Activated T-helper 1 cell treated with Interleukin-2 at 50 U/mL for 16 hours (primary cell): ENCODE data around the gene GCHFR.

ENCODE experiments used
- DNase-seq: peaks from one replicate; pipeline ENCODE4 v3.0.0-alpha.2; 2020; ENCODE audit warnings: low read depth

GCHFR gene

DNA sequence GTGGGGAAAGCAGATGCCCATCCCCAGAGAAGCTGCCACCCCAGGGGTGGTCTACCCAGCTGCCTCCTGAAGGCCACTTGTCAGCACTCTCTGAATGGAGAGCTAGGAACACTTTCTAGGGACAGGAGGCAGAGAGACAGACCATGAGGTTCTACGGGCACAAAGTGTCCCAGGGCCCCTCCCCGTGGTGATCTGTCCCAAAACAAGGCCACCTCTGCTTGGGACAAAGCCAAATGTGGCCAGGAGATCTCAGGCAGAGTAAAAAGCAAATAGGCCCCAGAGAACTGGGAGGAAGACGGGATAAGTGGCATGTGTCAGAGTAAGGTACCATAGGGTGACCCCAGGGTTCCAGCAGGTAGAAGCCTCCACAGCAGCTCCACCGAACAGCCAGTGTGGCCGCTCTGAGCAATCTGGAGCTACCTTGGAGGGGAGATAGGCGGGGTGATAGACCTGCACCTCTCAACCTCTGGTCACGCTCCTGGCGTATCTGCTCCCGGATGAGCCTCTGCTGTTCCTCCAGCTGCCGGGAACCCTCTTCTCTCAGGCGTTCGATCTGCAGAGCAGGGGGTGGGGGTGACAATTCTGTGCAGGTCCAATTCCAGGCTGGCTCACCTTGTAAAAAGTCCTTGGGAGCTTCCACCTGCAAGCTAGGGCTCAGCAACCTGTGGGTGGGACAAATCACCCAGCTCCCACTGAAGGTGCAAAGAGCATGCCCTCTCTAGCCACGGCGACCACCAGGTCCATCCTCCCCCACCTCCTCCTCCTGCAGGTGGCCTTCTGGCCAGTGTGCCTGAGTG lies 12.1 kb downstream of the GCHFR start:
- DNase-seq: no peak

DNA sequence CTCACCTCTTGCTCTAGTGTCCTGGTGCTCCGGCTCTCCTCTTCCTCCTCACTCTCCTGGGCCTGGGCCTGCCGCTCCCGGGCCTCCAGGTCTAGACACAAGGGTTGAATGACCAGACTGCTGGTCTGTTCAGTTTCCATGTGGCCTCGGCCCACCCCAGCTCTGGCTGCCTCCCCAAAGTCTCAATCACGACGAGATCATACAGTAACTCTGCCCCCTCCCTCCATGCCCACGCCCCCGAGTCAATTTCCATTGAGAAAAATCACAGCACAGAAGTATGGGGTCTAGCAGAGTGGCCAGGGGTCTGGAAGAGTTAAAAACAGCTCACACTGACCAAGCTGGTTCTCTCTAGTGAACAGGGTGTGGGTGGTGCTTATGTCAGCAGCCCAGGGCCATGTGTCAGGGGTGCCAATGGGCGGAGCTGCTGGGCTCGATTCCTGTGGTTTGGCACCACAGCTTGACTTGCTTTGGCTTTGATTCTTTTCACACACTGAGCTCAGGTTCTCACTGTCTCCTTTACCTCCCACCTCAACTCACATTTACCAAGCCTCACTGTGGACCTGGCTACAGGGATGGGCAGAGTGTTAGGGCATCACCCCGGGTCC lies 12.8 kb downstream of the GCHFR start:
- DNase-seq: no peak

DNA sequence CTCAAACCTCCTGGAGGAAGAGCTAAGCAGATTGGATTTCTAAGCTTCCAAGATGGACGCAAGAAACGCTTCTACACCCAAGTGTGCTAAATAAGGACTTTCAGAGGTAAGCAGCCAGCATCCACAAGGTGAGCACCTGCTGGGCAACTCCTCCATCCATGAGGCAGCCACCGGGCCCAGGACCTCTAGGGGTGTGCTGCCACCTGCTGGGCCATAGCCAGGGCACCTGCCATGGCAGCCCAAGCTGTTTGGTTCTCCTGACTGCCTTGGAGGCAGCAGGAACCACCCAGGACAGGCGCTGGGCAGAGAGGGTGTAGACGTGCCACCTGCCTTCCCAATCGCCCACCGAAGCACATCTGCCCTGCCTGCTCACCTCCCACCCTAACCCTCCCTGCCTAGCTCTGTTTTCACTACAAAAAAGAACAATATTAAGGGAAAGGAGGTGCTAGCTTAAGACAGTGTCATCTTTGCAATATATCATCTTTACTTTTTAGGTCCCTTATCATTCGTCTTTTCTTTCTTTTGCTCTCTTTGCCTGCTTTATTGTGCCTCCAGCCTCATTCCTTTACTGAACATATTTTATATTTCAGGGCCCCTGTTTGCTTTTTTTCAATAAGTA lies 18.9 kb downstream of the GCHFR start:
- peak; percentile 67 for DNase-seq

DNA sequence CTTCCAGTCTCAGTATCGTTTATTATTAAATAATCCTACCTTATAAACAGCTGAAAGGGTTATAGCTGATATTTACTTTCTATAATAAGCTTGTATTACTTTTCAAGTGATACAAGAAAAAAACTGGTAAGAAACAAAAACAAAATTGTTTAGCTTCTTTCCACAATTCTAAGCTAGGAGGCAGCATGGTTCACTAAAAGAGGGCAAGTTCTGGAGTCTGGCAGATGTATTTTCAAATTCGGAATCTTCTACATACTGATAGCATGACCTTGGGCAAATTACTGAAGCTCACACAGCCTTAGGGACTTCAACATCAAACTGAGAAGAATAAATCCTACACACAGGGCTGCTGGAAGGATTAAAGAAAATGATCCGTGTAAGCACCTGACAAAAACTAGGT lies 21.3 kb downstream of the GCHFR start:
- no peak for DNase-seq

DNA sequence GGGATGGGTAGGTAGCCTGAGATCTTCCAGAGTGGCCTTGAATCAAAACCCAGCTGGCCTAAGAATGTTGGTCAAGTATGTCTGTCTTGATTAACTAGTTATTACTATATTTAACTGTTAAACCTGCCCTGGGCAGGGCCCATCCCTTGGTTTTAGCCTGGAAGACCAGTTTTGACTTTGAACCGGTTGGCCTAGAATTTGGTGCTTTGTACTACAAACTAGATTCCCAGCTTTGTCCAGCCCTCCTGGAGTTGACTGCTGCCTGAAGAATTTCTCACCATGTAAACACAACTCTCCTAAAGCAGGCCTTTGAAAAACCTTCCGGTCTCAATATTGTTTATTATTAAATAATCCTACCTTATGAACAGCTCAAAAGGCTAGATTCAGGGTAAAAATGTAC lies 21.9 kb downstream of the GCHFR start:
- DNase-seq: no peak

DNA sequence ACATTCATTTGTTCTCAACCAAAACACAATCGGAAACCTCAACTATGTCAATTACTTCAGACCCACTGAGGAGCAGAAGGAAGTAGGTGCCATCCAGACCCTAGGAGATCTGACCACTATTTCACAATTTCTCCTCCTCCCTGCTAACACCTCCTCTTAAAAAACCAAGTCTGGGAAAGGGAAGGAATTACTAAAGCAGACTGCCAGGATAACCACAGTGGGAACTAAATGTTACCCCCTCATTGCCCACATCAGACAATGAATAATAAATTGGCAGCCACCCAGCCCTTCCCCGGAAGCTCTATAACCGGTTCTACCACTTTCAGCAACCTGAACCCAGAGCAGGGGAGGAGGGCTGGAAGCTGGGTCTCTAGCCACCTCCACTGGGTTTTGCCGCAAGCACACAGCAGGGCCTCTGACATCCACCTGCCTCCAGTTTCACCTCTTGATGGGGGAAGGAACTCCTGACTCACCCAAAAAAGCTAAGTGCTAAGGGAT lies 23.5 kb downstream of the GCHFR start:
- peak; percentile 22 for DNase-seq

DNA sequence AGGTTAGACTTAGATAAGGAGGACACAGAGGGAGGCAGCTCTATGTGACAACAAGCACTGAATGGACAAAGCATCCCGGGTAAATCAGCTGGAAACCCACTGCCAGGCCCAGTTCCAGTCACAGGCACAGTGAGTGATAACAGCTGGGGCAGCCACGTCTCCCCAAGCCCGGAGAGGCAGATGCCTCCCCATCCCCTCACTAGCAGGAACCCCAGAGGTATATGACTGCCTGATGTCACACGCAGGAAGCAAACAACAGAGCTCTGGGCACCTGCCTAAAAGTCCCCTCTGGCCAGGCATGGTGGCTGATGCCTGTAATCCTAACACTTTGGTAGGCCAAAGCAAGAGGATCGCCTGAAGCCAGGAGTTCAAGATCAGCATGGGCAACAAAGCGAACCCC lies 24.1 kb downstream of the GCHFR start:
- no peak for DNase-seq

DNA sequence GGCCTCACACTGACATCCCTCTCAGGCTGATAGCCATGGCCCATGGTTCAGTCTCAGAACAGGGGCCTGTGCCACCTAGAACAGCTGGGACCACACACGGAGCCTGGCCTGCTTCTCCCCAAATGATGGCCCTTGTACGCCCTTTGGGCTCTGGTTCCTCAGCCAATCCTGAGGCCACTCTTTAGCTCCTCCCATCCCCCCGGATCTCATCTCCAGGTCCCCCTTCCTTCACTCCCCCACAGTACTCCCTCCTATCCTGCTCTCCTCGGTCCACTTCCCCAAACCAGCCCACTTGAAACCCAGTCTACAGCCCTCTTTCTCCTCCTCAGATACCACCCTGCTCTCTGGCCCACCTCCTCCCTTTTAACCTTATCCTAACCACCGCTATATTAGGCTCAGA lies 25.3 kb downstream of the GCHFR start:
- no peak for DNase-seq

DNA sequence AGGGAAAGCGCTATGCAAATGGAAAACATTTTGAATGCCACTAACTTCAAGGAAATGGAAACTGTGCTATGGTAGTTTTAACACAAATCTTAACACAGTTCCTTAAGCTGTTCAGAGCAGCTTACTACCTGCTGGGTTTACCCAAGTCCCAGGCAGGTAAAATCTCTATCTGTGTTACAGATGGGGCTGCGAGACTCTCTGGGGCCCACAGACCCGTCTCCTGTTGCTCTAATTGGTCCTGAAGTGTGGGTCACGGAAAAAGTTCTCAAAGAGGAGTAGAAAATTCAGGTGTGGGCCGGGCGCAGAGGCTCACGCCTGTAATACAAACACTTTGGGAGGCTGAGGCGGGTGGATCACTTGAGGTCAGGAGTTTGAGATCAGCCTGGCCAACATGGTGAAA lies 26.1 kb downstream of the GCHFR start:
- no peak for DNase-seq

DNA sequence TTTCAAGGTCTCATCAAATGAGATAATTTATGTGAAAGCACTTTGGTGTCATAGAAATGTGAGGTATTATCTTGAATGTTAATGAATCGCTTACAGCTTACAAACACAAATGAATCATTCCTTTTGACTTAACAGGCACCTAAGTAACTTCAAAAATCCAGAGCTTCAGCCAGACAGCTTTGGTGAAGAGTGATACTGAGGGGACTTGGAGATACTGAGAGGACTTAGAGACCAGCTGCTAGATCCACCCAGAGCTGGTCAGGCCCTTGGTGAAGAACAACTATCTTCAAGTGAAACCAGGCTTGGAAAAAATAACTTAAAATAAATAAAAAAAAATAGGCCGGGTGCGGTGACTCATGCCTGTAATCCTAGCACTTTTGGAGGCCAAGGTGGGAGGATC lies 26.9 kb downstream of the GCHFR start:
- no peak for DNase-seq

DNA sequence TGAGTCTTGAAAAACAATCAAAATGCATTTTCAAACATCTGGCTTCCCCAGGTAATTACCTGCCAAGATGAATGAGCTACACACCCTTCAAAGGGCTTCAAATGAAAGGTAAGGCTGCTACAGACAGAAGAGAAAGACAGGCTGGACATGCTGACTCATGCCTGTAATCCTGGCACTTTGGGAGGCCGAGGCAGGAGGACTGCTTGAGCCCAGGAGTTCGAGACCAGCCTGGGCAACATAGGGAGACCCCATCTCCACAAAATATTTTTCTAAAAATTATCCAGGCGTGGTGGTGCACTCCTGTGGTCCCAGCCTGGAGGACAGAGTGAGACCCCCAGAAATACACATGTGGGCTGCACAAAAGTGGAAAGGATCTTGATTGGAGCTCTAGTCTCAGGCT lies 28.5 kb downstream of the GCHFR start:
- no peak for DNase-seq

DNA sequence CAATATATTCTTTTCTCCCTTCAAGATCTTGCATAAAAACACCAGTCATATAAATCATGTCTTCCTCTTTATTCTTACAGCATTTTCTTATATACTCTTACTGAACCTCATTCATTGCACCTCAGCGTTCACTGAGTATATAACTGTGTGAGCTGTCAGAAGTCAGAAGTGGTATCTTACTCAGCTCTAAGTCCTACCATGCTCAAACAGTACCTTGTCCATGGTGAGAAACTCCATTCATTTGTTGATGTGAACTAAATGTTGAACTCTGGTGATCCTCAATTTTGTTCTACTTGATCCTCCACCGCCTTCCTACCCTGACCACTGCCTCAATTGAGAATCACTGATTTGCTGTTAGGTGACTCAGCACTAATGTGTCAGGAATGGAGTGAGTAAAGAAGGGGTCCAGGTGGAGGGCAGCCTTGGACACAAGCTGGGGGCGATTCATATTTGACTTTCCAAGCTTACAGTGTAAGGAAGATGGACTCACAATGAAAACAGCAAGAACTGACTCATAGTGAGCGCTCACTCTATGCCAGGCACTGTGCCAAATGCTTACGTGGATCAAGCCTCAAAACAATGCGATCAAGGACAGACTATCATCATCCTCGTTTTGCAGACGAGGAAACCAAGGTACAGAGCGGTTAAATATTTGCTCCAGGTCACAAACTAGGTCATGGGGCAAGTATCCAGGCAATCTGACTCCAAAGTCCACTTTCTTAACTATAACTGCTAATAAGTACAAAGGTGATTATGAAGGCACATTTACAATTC lies 29.5 kb downstream of the GCHFR start:
- no peak for DNase-seq

DNA sequence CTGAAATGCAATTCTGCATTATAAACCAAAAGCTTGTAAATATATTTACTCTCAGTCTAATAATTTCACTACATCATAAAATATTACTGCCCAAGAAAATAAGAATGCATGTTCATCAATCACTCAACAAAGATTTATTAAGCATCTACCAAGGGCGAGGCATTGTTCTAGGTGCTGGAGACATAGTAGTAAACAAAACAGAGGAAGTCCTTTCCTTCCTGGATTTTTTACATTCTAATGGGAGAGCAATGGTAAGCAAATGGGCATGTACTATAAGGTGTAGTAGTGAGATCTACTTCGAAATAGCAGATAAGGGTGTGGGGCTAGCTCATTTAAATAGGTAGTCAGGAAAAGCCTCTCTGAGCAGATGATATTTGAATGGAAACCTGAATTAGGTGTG lies 32.2 kb downstream of the GCHFR start:
- DNase-seq: no peak

DNA sequence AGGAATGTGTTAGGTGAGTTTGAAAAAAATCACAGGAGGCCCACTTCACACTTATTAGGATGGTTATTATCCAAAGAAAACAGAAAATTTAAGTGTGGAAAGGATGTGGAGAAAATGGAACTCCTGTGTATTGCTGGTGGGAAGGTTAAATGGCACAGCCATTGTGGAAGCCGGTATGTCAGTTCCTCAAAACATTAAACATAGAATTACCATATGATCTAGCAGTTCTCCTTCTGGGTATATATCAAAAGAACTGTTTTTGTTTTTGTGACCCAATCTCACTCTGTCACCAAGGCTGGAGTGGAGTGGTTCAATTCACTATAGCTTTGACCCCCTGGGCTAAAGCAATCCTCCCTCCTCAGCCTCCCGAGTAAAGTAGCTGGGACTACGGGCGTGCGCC lies 32.6 kb downstream of the GCHFR start:
- DNase-seq: no peak

DNA sequence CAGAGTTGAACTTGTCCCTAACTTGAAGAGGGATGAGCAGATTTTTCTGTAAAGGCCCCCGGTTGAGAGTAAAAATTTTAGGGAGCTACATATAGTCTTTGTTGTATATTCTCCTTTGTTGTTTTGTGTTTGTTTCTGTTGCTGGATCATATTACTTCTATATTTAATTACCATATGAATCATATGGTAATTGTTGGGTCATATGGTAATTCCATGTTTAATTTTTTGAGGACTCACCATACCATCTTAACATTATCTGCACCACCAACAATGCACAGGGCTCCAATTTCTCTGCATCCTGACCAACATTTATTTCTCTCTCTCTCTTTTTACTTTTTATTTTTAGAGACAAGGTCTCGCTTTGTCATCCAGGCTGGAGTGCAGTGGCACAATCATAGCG lies 35.7 kb downstream of the GCHFR start:
- no peak for DNase-seq

DNA sequence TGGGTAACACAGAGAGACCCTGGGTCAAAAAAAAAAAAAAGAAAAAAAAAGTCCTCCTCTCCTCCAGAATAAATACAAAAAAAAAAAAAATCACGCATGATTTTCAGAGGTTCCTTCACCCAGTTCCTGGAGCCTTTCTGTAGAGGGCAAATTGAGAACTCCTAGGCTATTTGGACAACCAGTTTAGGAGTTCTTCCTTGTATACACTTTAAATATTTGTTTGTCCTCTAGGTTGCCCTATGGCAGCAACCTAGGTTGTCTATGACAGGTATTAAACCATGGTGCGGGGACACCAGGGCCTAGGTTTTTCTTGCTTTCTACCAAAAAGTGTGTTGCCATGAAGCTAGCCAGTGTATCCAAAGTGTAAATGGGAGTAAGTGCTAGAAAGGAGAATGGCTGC lies 39.2 kb downstream of the GCHFR start:
- no peak for DNase-seq

DNA sequence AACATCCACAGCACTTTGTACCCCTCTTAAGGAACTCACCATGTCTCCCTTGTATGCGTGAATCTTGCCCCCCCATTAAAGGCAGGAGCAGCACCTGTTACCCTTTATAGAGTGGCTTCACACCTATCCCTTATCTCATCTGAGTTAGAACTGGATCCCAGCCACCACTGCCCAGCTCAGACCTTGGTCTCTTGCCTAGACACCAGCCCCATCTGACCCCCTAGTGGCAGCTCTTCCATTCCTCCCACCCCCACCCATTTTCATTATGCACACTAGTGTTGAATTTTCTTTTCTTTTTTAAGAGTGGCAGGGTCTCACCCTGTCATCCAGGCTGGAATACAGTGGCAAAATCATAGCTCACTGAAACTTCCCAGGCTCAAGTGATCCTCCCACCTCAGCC lies 39.8 kb downstream of the GCHFR start:
- no peak for DNase-seq

DNA sequence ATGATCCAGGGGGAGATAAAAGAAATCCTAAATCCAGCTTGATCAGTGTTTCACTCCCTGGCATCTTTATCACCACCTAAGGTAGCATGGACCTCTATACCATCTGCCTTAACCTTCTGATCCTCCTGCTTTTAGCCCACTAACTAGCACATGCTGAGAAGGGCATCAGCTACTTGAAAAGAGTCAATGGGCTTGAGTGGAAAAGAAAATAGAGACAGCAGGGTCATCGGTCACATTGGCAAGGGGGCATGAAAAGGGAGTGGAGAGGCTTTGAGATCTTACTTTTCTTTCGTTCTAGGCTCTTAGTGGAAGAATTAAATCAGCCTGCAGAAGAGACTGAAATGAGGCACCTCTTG lies 42.8 kb downstream of the GCHFR start:
- DNase-seq: no peak

DNA sequence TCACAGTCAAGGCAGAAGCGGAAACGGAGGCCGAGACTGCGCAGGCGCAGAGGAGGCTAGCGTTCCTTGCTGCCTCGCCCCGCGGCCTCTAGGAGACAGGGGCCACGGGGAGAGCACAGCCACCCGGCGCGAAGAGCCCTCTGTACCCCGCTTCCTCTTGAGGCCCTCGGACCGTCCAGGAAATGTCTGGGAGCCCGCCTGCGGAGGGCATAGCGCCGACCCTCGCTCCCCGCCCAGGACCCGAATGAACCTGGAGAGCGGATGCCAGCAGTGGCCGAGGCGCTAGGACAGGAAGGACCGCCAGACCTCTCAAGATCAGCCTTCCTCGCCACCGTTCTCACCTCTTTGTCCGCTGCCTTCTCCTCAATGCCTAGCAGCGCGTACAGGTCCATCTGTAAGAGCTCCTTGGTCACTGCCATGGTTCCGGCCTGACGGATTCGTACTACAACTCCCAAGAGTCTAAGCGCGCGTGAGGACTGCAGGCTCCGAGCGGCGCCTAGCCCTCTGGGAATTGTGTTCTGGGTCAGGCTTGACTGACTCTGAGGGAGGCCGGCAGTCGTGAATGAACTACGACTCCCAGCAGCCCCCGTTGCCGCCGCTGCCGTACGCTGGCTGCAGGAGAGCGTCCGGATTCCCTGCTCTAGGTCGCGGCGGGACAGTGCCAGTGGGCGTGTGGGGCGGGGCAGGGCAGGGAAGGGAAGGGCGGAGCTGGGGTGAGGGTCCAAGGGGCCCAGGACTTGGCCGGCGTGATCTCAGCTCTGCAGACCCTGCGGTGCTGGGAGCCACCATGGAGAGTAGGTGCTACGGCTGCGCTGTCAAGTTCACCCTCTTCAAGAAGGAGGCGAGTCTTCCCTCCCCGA lies 43.4 kb downstream of the GCHFR start, which contains the start of the genes DNAJC17 and ZFYVE19:
Gene DNAJC17 (minus strand): TSS at position 446 of the 860 bp plus-strand sequence. CDS start 27 bp downstream, at position 419.
Gene ZFYVE19 (plus strand): TSS at position 62 of the 860 bp plus-strand sequence. CDS start 501 bp downstream, at position 563.
- DNase-seq: peak; percentile 86

DNA sequence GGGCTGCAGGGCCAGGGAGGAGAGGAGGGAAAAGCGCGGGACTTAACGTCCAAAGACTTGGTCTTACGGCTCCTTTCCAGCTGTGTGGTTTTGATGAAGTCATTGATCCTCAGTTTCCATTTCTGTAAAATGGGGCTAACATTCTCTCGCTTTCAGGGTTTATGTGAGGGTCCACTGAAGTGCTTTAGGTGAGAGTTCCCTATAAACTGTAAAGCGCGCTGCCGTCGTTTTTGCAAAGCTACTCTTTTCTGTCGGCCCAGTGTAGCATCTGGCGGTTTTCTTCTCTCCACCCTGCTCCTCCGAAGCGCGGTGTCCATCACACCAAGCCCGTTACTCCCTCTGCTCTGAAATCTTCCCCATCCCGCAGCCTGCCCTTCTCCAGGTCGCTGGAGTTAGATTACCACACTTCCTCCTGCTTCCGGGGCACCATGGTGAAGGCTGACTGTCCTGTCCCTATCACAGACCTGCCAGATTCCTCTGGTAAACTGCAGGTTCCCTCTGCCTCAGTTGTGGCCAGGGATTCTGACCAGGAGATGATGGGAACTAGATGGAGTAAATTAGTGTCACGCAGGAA lies 44.1 kb downstream of the GCHFR start:
- no peak for DNase-seq

DNA sequence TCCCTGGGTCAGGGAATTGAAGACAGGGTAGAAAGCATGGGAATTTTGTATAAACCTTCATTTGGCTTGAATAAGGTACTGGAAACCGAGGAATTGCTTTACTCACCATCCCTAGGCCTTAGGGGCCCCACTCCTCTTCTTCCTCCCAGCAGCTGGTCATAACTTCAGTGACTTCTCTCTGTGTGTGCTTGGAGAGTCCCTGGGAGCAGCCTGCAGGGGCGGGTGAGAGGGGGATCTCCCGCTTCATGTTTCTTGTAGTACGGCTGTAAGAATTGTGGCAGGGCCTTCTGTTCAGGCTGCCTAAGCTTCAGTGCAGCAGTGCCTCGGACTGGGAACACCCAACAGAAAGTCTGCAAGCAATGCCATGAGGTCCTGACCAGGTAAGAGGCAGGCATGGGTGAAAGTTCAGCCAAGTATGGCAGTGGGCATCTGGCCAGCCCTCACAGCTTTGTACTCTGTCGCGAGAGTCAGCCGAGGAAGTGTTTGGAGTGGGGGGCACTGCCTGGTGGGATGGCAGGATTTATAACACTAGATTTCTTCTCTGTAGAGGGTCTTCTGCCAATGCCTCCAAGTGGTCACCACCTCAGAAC lies 45.1 kb downstream of the GCHFR start:
- DNase-seq: no peak
